ENCODE results near the gene AGPS. TPM values are rescaled to one million over a fixed set of nuclear protein-coding genes. Genes with fewer than 3 reads are reported as not detected.

AGPS gene
- total and polyA plus RNA-seq, 9 of the 15 experiments (the other 6 are each of a cell fraction or from before 2014, with no cell fraction given): 15.5 to 211 (median 63.1) TPM

DNA sequence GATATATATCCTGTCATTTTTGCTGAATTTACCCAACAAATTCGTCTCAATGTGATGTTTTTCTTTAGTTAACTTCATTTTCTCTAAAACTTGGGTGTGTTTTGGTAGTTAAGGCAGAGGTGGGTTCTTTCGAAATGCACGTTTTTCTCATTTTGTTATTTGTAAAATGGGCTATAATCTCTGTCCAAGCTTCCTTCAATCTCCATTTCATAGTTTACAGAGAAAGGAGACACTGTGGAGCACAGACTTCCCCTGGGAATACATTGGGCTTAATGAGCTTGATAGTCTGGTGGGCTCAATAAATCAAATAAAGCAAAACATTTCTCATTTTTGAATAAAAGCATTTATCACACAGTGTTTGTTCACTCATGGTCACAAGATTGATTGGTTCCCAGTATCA, 145.1 kb downstream of the AGPS start:
- FAIRE-seq (no peak), ATAC-seq (no peak), DNase-seq (ENCODE audit: extremely low read depth in 1 of 4, low spot score in 3 of 4) (no peak)
- 56% methylated on average over 3 of the region's 3 CpGs for WGBS (ENCODE audit: insufficient coverage, low coverage, missing lambda C conversion rate)
- Histone ChIP-seq H3K27me3 (ENCODE audit: control insufficient read depth in 2 of 2, insufficient read depth in 2 of 2, low read length in 2 of 2) (no peaks in the 10 kb centered on the region), H3K4me3 (no peak overlapping the region), H3K4me1 (replicated peaks in 1 of 2; ENCODE audit: control insufficient read depth in 2 of 2, insufficient read depth in 2 of 2, low read length in 2 of 2) (no peaks in the 10 kb centered on the region), H3K9me1 (ENCODE audit: control insufficient read depth, insufficient read depth, low read length) (no peaks in the 10 kb centered on the region), H3K9me3 (replicated peaks; ENCODE audit: control insufficient read depth, insufficient read depth, low read depth, low read length) (no peaks in the 10 kb centered on the region), H3K9ac (ENCODE audit: insufficient read depth in 1 of 2, low read depth in 2 of 2, low read length in 2 of 2) (no peak overlapping the region), H3K27ac (ENCODE audit: extremely low read depth, low read depth, low read length) (no peak overlapping the region), H3K4me2 (ENCODE audit: insufficient read depth, low read length) (no peak overlapping the region), H4K20me1 (replicated peaks; ENCODE audit: control insufficient read depth, insufficient read depth, low read length) (no peaks in the 10 kb centered on the region), H2AFZ (ENCODE audit: low read depth, low read length) (no peak overlapping the region), H3K79me2 (ENCODE audit: control insufficient read depth, insufficient read depth, low read length) (no peaks in the 10 kb centered on the region), H3K36me3 (ENCODE audit: control insufficient read depth, insufficient read depth, low read length) (peaks cover 12% of the 10 kb centered on the region; the same call in 2 of the 3 replicates)
- BruUV-seq (replicated peaks): no TSS peak
- ChIA-PET POLR2A (interaction anchor here (1.5 to 2.7 kb wide), 2 partner anchors 9 to 23 kb away, joined by 5 to 7 read pairs; no protein-coding TSS in a partner anchor), CTCF (ENCODE audit: low intra/inter-chr PET ratio) (no interaction called here)
- in situ Hi-C loops (cut with MboI): no loop called here
- intact Hi-C loops (cut with micrococcal nuclease): no loop called here
- TF ChIP-seq HDAC3 (IDR thresholded peaks at IDR 0.05; ENCODE audit: borderline replicate concordance, partially characterized antibody) (no peak), SMAD1 (IDR thresholded peaks at IDR 0.05; ENCODE audit: low read depth, low read length, partially characterized antibody) (no peak), NBN (IDR thresholded peaks at IDR 0.05; ENCODE audit: low read depth) (no peak)

DNA sequence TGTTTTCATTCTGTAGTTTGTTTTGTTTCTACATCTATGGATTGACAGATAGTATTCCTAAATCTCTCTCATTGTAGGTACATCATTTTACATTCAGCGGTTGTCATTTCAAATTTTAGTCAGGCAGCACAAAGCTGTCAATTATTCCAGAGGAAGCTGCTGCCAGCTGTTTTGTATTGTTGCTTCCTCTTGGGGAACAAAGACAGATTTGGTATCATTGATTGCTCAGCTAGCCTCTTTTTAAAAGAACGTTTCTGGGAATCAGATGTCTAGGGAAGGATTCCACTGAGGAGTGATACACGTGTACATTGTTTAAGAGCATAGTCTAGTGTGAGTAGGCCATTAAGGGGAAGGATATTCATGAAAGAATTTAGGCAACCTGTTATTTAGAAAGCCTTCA, 145.8 kb downstream of the AGPS start:
- Histone ChIP-seq H3K4me3 (no peak overlapping the region), H2AFZ (ENCODE audit: low read depth, low read length) (no peak overlapping the region), H3K4me1 (replicated peaks in 1 of 2; ENCODE audit: control insufficient read depth in 2 of 2, insufficient read depth in 2 of 2, low read length in 2 of 2) (no peaks in the 10 kb centered on the region), H3K27me3 (ENCODE audit: control insufficient read depth in 2 of 2, insufficient read depth in 2 of 2, low read length in 2 of 2) (no peaks in the 10 kb centered on the region), H3K27ac (ENCODE audit: extremely low read depth, low read depth, low read length) (no peak overlapping the region), H3K9ac (ENCODE audit: insufficient read depth in 1 of 2, low read depth in 2 of 2, low read length in 2 of 2) (no peak overlapping the region), H3K79me2 (ENCODE audit: control insufficient read depth, insufficient read depth, low read length) (no peaks in the 10 kb centered on the region), H3K9me1 (ENCODE audit: control insufficient read depth, insufficient read depth, low read length) (no peaks in the 10 kb centered on the region), H3K36me3 (ENCODE audit: control insufficient read depth, insufficient read depth, low read length) (peaks cover 12% of the 10 kb centered on the region; the same call in 2 of the 3 replicates), H3K4me2 (ENCODE audit: insufficient read depth, low read length) (no peak overlapping the region), H3K9me3 (replicated peaks; ENCODE audit: control insufficient read depth, insufficient read depth, low read depth, low read length) (no peaks in the 10 kb centered on the region), H4K20me1 (replicated peaks; ENCODE audit: control insufficient read depth, insufficient read depth, low read length) (no peaks in the 10 kb centered on the region)
- FAIRE-seq (no peak), ATAC-seq (no peak), DNase-seq (ENCODE audit: extremely low read depth in 1 of 4, low spot score in 3 of 4) (no peak)
- ChIA-PET POLR2A (interaction anchor here (1.5 to 2.7 kb wide), 2 partner anchors 8 to 23 kb away, joined by 5 to 7 read pairs; no protein-coding TSS in a partner anchor), CTCF (ENCODE audit: low intra/inter-chr PET ratio) (no interaction called here)
- BruUV-seq (replicated peaks): TSS peak; percentile 5
- in situ Hi-C loops (cut with MboI): no loop called here
- intact Hi-C loops (cut with micrococcal nuclease): no loop called here
- 74% methylated on average over 3 of the region's 3 CpGs for WGBS (ENCODE audit: insufficient coverage, low coverage, missing lambda C conversion rate)
- no peak for TF ChIP-seq NCOA6 (IDR thresholded peaks at IDR 0.05)
- no peak for TF ChIP-seq RAD51 (IDR thresholded peaks at IDR 0.05; ENCODE audit: borderline replicate concordance, low read depth)
- TF ChIP-seq, protein P1, sequence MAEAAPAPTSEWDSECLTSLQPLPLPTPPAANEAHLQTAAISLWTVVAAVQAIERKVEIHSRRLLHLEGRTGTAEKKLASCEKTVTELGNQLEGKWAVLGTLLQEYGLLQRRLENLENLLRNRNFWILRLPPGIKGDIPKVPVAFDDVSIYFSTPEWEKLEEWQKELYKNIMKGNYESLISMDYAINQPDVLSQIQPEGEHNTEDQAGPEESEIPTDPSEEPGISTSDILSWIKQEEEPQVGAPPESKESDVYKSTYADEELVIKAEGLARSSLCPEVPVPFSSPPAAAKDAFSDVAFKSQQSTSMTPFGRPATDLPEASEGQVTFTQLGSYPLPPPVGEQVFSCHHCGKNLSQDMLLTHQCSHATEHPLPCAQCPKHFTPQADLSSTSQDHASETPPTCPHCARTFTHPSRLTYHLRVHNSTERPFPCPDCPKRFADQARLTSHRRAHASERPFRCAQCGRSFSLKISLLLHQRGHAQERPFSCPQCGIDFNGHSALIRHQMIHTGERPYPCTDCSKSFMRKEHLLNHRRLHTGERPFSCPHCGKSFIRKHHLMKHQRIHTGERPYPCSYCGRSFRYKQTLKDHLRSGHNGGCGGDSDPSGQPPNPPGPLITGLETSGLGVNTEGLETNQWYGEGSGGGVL (CRISPR knock-in tag; IDR thresholded peaks at IDR 0.05): no peak
- TF ChIP-seq GABPA (tag; conservative IDR thresholded peaks at IDR 0.05; ENCODE audit: low read depth): no peak
- TF ChIP-seq MBD2 (IDR thresholded peaks at IDR 0.05; ENCODE audit: borderline replicate concordance, low read depth): no peak
- TF ChIP-seq ARID2 (IDR thresholded peaks at IDR 0.05): no peak
- TF ChIP-seq DMBX1 (CRISPR knock-in tag; IDR thresholded peaks at IDR 0.05; ENCODE audit: borderline replicate concordance): no peak
- TF ChIP-seq EGR1 (conservative IDR thresholded peaks at IDR 0.05): no peak
- no peak for TF ChIP-seq RFX1 (IDR thresholded peaks at IDR 0.05)
- TF ChIP-seq ZNF445 (CRISPR knock-in tag; IDR thresholded peaks at IDR 0.05; ENCODE audit: low read depth): no peak
- TF ChIP-seq ETV6 (IDR thresholded peaks at IDR 0.05; ENCODE audit: borderline replicate concordance in 1 of 2, low read depth in 2 of 2, low read length in 1 of 2): no peak
- TF ChIP-seq ETV6 (CRISPR knock-in tag; IDR thresholded peaks at IDR 0.05; ENCODE audit: borderline replicate concordance): no peak
